GM12872 (cell line): Measurements from ENCODE around the gene PALLD.

ENCODE experiments used
- TF ChIP-seq, protein P1 (sequence below): IDR thresholded peaks from 3 replicates; pipeline ENCODE4 v1.5.1; 2011; ENCODE audit warnings: low read depth, mild to moderate bottlenecking, low read length, moderate library complexity; ENCODE audit not compliant: insufficient read depth

The PALLD gene

GRCh38 chr4:168815379-168816345 lies 318.8 kb downstream of the PALLD start:
- TF ChIP-seq, protein P1, sequence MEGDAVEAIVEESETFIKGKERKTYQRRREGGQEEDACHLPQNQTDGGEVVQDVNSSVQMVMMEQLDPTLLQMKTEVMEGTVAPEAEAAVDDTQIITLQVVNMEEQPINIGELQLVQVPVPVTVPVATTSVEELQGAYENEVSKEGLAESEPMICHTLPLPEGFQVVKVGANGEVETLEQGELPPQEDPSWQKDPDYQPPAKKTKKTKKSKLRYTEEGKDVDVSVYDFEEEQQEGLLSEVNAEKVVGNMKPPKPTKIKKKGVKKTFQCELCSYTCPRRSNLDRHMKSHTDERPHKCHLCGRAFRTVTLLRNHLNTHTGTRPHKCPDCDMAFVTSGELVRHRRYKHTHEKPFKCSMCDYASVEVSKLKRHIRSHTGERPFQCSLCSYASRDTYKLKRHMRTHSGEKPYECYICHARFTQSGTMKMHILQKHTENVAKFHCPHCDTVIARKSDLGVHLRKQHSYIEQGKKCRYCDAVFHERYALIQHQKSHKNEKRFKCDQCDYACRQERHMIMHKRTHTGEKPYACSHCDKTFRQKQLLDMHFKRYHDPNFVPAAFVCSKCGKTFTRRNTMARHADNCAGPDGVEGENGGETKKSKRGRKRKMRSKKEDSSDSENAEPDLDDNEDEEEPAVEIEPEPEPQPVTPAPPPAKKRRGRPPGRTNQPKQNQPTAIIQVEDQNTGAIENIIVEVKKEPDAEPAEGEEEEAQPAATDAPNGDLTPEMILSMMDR = no peak

- TF ChIP-seq, protein P1 = no peak
Measured at GRCh38 chr4:168817370-168817769, 320.5 kb downstream of the PALLD start.

- TF ChIP-seq, protein P1 = no peak
Measured at GRCh38 chr4:168822481-168822880, 325.6 kb downstream of the PALLD start.

DNA sequence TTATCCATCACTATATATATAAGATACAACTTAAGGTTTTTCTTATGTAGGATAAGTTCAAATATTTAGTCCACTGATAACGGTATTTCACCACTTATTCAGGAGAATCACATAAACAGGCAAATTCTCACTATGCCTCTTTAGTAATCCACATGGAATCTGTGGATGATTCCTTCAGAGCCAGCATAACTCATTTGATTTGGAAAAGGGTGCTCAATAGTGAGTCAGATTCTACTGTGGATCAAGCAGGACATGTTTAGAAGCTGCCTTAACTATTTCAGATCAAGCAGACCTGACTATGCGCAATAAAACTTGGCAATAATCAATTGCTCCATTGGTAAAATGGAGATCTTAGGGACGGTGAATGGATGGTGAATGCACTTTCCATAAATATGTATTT lies 329.1 kb downstream of the PALLD start:
- TF ChIP-seq, protein P1 = no peak

GRCh38 chr4:168826620-168827019 lies 329.8 kb downstream of the PALLD start:
- TF ChIP-seq, protein P1 = no peak

- TF ChIP-seq, protein P1 = no peak
Measured at GRCh38 chr4:168830777-168831512, 334.1 kb downstream of the PALLD start.

DNA sequence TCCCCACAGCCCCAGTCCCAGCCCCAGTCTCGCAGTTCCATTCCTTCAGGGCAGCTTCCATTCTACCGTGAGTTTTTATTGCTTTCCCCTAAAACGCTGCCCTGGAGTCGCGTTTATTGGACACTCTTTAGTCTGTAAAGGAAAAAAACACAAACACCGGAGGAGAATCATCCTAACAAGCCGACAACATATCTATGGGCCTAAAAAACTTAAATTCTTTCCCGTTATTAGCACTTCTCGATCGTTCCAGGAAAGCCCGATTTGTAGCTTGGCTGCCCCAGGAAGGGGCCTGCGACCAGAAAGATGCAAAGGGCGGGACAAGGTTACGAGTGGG lies 334.7 kb downstream of the PALLD start:
- TF ChIP-seq, protein P1 = no peak
